ENCODE data around the gene SLC46A3.

The SLC46A3 gene

GRCh38 chr13:28723806-28724205 lies 5.0 kb upstream of the SLC46A3 start:
- no peak for TF ChIP-seq CTCF (IDR thresholded peaks at IDR 0.05; ENCODE audit: control extremely low read depth, extremely low read depth, low read depth, missing control alignments)
- ChIA-PET POLR2A (no interaction called here), CTCF (no interaction called here)
- no peak for DNase-seq (ENCODE audit: extremely low spot score)

- POLR2A ChIA-PET: interaction anchor here (0.6 kb wide), 1 partner anchor 581 kb away, joined by 4 read pairs; no protein-coding TSS in a partner anchor
- DNase-seq (ENCODE audit: extremely low spot score): no peak
- CTCF ChIA-PET: interaction anchor here (0.7 to 3.6 kb wide), 2 partner anchors 9 to 32 kb away, joined by 3 to 15 read pairs; no protein-coding TSS in a partner anchor
- no peak for TF ChIP-seq CTCF (IDR thresholded peaks at IDR 0.05; ENCODE audit: control extremely low read depth, extremely low read depth, low read depth, missing control alignments)
Measured at GRCh38 chr13:28719227-28720055, 671 bp upstream of the SLC46A3 start.

- ChIA-PET CTCF (interaction anchor here (3.6 kb wide), 1 partner anchor 11 kb away, joined by 15 read pairs; no protein-coding TSS in a partner anchor), POLR2A (no interaction called here)
- no peak for TF ChIP-seq CTCF (IDR thresholded peaks at IDR 0.05; ENCODE audit: control extremely low read depth, extremely low read depth, low read depth, missing control alignments)
- DNase-seq (ENCODE audit: extremely low spot score): no peak
Measured at GRCh38 chr13:28718196-28718542, 601 bp downstream of the SLC46A3 start.

- CTCF ChIA-PET: interaction anchor here (3.6 kb wide), 1 partner anchor 12 kb away, joined by 15 read pairs; no protein-coding TSS in a partner anchor
- DNase-seq (ENCODE audit: extremely low spot score): no peak
- POLR2A ChIA-PET: interaction anchor here (0.7 kb wide), 1 partner anchor 76 kb away, joined by 5 read pairs; no protein-coding TSS in a partner anchor
- no peak for TF ChIP-seq CTCF (IDR thresholded peaks at IDR 0.05; ENCODE audit: control extremely low read depth, extremely low read depth, low read depth, missing control alignments)
Measured at GRCh38 chr13:28717170-28717569, 1.6 kb downstream of the SLC46A3 start.

- POLR2A ChIA-PET: no interaction called here
- TF ChIP-seq CTCF (IDR thresholded peaks at IDR 0.05; ENCODE audit: control extremely low read depth, extremely low read depth, low read depth, missing control alignments): no peak
- CTCF ChIA-PET: interaction anchor here (2.2 kb wide), 1 partner anchor 13 kb away, joined by 5 read pairs; no protein-coding TSS in a partner anchor
- no peak for DNase-seq (ENCODE audit: extremely low spot score)
Measured at GRCh38 chr13:28716511-28716910, 2.3 kb downstream of the SLC46A3 start.

GRCh38 chr13:28714651-28715050 lies 4.1 kb downstream of the SLC46A3 start:
- CTCF ChIA-PET: interaction anchor here (2.2 kb wide), 1 partner anchor 15 kb away, joined by 5 read pairs; no protein-coding TSS in a partner anchor
- no peak for TF ChIP-seq CTCF (IDR thresholded peaks at IDR 0.05; ENCODE audit: control extremely low read depth, extremely low read depth, low read depth, missing control alignments)
- POLR2A ChIA-PET: no interaction called here
- no peak for DNase-seq (ENCODE audit: extremely low spot score)

Measured in GM10248 (cell line).